ENCODE data around the gene AP1B1.

DNA sequence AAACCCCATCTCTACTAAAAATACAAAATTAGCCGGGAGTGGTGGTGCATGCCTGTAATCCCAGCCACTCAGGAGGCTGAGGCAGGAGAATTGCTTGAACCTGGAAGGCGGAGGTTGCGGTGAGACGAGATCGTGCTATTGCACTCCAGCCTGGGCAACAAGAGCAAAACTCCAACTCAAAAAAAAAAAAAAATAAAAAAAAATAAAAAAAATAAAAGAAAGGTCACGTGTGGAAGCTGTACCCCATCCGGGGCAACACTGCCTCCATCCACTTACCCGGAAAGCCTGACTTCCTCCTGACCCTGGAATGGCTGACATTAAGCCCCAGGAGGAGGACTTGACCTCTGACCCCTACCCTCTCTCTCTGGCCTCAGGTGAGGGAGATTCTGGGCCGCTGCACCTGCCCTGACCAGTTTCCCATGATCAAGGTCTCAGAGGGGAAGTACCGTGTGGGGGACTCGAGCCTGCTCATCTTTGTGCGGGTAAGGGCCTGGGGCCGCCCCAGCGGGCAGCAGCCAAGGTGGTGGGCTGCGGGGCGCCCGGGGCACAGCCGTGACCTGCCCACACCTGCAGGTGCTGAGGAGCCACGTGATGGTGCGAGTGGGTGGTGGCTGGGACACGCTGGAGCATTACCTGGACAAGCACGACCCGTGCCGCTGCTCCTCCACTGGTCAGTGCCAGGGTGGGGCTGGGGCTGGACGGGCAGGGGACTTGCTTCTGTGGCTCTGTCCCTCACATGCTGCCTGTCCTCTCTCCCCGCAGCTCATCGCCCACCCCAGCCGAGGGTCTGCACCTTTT, 78.1 kb downstream of the AP1B1 start:
- TF ChIP-seq, protein P1, sequence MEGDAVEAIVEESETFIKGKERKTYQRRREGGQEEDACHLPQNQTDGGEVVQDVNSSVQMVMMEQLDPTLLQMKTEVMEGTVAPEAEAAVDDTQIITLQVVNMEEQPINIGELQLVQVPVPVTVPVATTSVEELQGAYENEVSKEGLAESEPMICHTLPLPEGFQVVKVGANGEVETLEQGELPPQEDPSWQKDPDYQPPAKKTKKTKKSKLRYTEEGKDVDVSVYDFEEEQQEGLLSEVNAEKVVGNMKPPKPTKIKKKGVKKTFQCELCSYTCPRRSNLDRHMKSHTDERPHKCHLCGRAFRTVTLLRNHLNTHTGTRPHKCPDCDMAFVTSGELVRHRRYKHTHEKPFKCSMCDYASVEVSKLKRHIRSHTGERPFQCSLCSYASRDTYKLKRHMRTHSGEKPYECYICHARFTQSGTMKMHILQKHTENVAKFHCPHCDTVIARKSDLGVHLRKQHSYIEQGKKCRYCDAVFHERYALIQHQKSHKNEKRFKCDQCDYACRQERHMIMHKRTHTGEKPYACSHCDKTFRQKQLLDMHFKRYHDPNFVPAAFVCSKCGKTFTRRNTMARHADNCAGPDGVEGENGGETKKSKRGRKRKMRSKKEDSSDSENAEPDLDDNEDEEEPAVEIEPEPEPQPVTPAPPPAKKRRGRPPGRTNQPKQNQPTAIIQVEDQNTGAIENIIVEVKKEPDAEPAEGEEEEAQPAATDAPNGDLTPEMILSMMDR (IDR thresholded peaks at IDR 0.05), result no peak
- TF ChIP-seq POLR2A (IDR thresholded peaks at IDR 0.05), result no peak

Data from testis (tissue), 2 donors.